Measurements from ENCODE around the gene BSND. TPM values are rescaled to one million over a fixed set of nuclear protein-coding genes. Genes with fewer than 3 reads are reported as not detected.
"Not testable (repeated sequence)": the region's sequence is repeated elsewhere in the genome, so short reads cannot be mapped to it uniquely, and the experiment has no call there.

The BSND gene
- polyA plus RNA-seq, 1 of the 3 experiments (the other 2 are of a cell fraction), result not detected

DNA sequence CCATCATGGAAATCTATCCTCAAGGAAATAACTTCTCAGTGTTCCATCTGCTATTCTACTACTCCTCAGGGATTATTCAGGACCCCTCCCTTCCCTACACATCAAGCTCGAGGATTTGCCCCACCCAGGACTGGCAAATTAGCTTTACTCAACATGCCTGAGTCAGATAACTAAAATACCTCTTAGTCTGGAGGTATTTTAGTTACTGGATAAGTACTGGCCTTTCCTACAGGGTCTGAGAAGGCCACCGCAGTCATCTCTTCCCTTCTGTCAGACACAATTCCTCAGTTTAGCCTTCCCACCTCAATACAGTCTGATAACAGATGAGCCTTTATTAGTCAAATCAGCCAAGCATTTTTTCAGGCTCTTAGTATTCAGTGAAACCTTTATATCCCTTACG, 27.9 kb downstream of the BSND start:
- H3K27me3 ChIP-seq (ENCODE audit: insufficient read depth); H3K79me2 ChIP-seq (ENCODE audit: insufficient read depth); H3K27ac ChIP-seq (ENCODE audit: low read depth in 2 of 2, low read length in 1 of 2); DNase-seq; H3K4me1 ChIP-seq (ENCODE audit: control insufficient read depth in 1 of 2, insufficient read depth in 2 of 2, low read depth in 1 of 2, low read length in 1 of 2); H3K9me3 ChIP-seq; H3K9ac ChIP-seq; CTCF ChIA-PET; H4K20me1 ChIP-seq (ENCODE audit: insufficient read depth); H2AFZ ChIP-seq (ENCODE audit: low read depth); H3F3A ChIP-seq (replicated peaks; ENCODE audit: insufficient read depth); H3K9me2 ChIP-seq; H3K4me2 ChIP-seq; H3K36me3 ChIP-seq (replicated peaks in 1 of 2; ENCODE audit: control insufficient read depth in 1 of 2, insufficient read depth in 2 of 2, low read length in 1 of 2); POLR2A ChIA-PET; H3K4me3 ChIP-seq (ENCODE audit: low read depth in 2 of 2, low read length in 1 of 2): not testable (repeated sequence)
- 90% methylated on average over 3 of the region's 3 CpGs for WGBS (ENCODE audit: low lambda C conversion rate)

DNA sequence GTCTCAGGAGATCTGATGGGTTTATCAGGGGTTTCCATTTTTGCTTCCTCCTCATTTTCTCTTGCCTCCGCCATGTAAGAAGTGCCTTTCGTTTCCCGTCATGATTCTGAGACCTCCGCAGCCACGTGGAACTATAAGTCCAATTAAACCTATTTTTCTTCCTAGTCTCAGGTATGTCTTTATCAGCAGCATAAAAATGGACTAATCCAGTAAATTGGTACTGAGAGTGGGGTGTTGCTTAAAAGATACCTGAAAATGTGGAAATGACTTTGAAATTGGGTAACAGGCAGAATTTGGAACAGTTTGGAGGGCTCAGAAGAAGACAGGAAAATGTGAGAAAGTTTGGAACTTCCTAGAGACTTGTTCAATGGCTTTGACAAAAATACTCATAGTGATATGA, 32.4 kb downstream of the BSND start:
- H3K27me3 ChIP-seq (ENCODE audit: insufficient read depth), result peaks cover 25% of the 10 kb centered on the region; the same call in 1 of the 2 replicates
- H3K27ac ChIP-seq (ENCODE audit: low read depth in 2 of 2, low read length in 1 of 2); H4K20me1 ChIP-seq (ENCODE audit: insufficient read depth); H3K79me2 ChIP-seq (ENCODE audit: insufficient read depth); H3K9me2 ChIP-seq; H3K9ac ChIP-seq; POLR2A ChIA-PET; H3K4me1 ChIP-seq (ENCODE audit: control insufficient read depth in 1 of 2, insufficient read depth in 2 of 2, low read depth in 1 of 2, low read length in 1 of 2); H3K9me3 ChIP-seq; H3K36me3 ChIP-seq (replicated peaks in 1 of 2; ENCODE audit: control insufficient read depth in 1 of 2, insufficient read depth in 2 of 2, low read length in 1 of 2); H3F3A ChIP-seq (replicated peaks; ENCODE audit: insufficient read depth); DNase-seq; H2AFZ ChIP-seq (ENCODE audit: low read depth); H3K4me3 ChIP-seq (ENCODE audit: low read depth in 2 of 2, low read length in 1 of 2); H3K4me2 ChIP-seq: not testable (repeated sequence)
- WGBS (ENCODE audit: low lambda C conversion rate), result 94% methylated on average over 5 of the region's 5 CpGs
- CTCF ChIA-PET, result interaction anchor here (2.1 to 5.9 kb wide), 3 partner anchors 9 to 80 kb away, joined by 6 to 49 read pairs (median 16); no protein-coding TSS in a partner anchor

DNA sequence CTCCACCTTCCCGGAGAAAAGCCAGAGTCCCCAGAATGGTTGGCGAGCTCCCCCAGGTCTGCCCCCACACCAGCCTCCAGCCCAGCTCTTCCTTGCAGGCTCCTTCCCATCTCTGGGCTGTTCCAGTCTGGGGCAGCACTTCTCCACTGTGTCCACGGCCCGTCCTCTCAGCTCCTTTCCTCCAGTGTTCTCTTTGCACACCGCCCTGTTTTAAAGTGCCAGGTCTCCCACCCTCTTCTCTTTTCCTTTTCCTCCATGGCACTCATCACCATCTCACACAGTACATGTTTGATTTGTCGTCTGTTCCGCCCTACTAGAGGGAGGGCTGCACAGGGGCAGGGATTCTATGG, 34.5 kb downstream of the BSND start:
- no peak for DNase-seq
- H3K4me2 ChIP-seq, result no peak overlapping the region
- no peaks in the 10 kb centered on the region for H3K9me2 ChIP-seq
- no peaks in the 10 kb centered on the region for H3K9me3 ChIP-seq
- H3K4me1 ChIP-seq (ENCODE audit: control insufficient read depth in 1 of 2, insufficient read depth in 2 of 2, low read depth in 1 of 2, low read length in 1 of 2), result no peaks in the 10 kb centered on the region
- H3F3A ChIP-seq (replicated peaks; ENCODE audit: insufficient read depth), result no peaks in the 10 kb centered on the region
- 73% methylated on average over 7 of the region's 7 CpGs for WGBS (ENCODE audit: low lambda C conversion rate)
- no peak overlapping the region for H2AFZ ChIP-seq (ENCODE audit: low read depth)
- POLR2A ChIA-PET, result no interaction called here
- H3K79me2 ChIP-seq (ENCODE audit: insufficient read depth), result no peaks in the 10 kb centered on the region
- H3K36me3 ChIP-seq (replicated peaks in 1 of 2; ENCODE audit: control insufficient read depth in 1 of 2, insufficient read depth in 2 of 2, low read length in 1 of 2), result no peaks in the 10 kb centered on the region
- no peak overlapping the region for H3K4me3 ChIP-seq (ENCODE audit: low read depth in 2 of 2, low read length in 1 of 2)
- peaks cover 30% of the 10 kb centered on the region for H3K27me3 ChIP-seq (ENCODE audit: insufficient read depth)
- no peak overlapping the region for H3K9ac ChIP-seq
- no peaks in the 10 kb centered on the region for H4K20me1 ChIP-seq (ENCODE audit: insufficient read depth)
- no peak for TF ChIP-seq SMC3 (IDR thresholded peaks at IDR 0.05; ENCODE audit: low read depth, low read length)
- TF ChIP-seq, protein P1, sequence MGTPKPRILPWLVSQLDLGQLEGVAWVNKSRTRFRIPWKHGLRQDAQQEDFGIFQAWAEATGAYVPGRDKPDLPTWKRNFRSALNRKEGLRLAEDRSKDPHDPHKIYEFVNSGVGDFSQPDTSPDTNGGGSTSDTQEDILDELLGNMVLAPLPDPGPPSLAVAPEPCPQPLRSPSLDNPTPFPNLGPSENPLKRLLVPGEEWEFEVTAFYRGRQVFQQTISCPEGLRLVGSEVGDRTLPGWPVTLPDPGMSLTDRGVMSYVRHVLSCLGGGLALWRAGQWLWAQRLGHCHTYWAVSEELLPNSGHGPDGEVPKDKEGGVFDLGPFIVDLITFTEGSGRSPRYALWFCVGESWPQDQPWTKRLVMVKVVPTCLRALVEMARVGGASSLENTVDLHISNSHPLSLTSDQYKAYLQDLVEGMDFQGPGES (IDR thresholded peaks at IDR 0.05; ENCODE audit: low read depth, low read length), result no peak
- no peak for TF ChIP-seq RAD21 (IDR thresholded peaks at IDR 0.05; ENCODE audit: low read length)
- no peak for TF ChIP-seq ELF1 (IDR thresholded peaks at IDR 0.05)
- TF ChIP-seq, protein P2, sequence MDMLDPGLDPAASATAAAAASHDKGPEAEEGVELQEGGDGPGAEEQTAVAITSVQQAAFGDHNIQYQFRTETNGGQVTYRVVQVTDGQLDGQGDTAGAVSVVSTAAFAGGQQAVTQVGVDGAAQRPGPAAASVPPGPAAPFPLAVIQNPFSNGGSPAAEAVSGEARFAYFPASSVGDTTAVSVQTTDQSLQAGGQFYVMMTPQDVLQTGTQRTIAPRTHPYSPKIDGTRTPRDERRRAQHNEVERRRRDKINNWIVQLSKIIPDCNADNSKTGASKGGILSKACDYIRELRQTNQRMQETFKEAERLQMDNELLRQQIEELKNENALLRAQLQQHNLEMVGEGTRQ (IDR thresholded peaks at IDR 0.05; ENCODE audit: borderline replicate concordance, low read depth, low read length), result no peak
- TF ChIP-seq RFX5 (IDR thresholded peaks at IDR 0.05; ENCODE audit: low read length), result no peak
- no peak for TF ChIP-seq TEAD4 (IDR thresholded peaks at IDR 0.05; ENCODE audit: borderline replicate concordance, insufficient read depth)
- TF ChIP-seq FOXJ3 (CRISPR knock-in tag; IDR thresholded peaks at IDR 0.05), result no peak
- TF ChIP-seq GABPA (IDR thresholded peaks at IDR 0.05; ENCODE audit: low read depth), result no peak
- TF ChIP-seq, protein P3, sequence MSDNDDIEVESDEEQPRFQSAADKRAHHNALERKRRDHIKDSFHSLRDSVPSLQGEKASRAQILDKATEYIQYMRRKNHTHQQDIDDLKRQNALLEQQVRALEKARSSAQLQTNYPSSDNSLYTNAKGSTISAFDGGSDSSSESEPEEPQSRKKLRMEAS (IDR thresholded peaks at IDR 0.05; ENCODE audit: low read depth), result no peak
- no peak for TF ChIP-seq TAF1 (IDR thresholded peaks at IDR 0.05; ENCODE audit: borderline replicate concordance, low read depth, low read length)
- TF ChIP-seq EZH2phosphoT487 (IDR thresholded peaks at IDR 0.05; ENCODE audit: borderline replicate concordance, low read depth), result no peak
- no peak for TF ChIP-seq SIN3A (IDR thresholded peaks at IDR 0.05; ENCODE audit: borderline replicate concordance, low read depth, low read length)
- no peak for TF ChIP-seq EP300 (IDR thresholded peaks at IDR 0.05; ENCODE audit: borderline replicate concordance in 1 of 2, low read depth in 1 of 2, low read length in 1 of 2)
- no peak for TF ChIP-seq JUND (IDR thresholded peaks at IDR 0.05)
- no peak for TF ChIP-seq FOXM1 (IDR thresholded peaks at IDR 0.05; ENCODE audit: low read depth)
- no peak overlapping the region for H3K27ac ChIP-seq (ENCODE audit: low read depth in 2 of 2, low read length in 1 of 2)
- CTCF ChIA-PET, result interaction anchor here (3.3 to 5.9 kb wide), 2 partner anchors 11 to 82 kb away, joined by 16 to 49 read pairs; no protein-coding TSS in a partner anchor
